Erythroblast (primary cell): Measurements from ENCODE around the gene RNF41.

ENCODE experiments used
- GATA1 ChIP-seq: IDR thresholded peaks from 2 replicates; pipeline ENCODE4 v1.6.1; 2011; ENCODE audit warnings: low read depth, mild to moderate bottlenecking, control low read depth, low read length, moderate library complexity
- POLR2A ChIP-seq: IDR thresholded peaks from 2 replicates; pipeline ENCODE4 v1.6.1; 2011; ENCODE audit warnings: mild to moderate bottlenecking, low read length

DNA sequence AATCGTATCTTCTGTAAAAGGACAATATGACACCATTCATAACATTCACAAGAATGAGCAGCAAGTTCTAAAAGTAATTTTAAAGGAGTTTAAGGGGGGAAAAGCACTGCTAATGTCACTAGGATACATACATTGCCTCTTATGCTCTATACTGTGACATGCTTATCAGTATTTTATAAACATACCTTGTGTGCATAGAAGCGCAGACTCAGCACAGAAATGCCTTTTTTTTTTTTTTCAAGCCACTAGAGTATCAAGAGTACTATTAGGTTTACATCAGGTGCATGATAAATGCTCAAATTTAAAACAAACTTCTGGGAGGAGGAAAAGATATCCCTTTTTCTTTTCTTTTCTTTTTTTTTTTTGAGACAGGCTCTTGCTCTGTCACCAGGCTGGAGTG lies 18.9 kb downstream of the RNF41 start:
- TF ChIP-seq POLR2A, result no peak
- no peak for TF ChIP-seq GATA1
